HG02840 (cell line): ENCODE results near the gene POLR3C.
A peak's percentile ranks its signal among the peaks of the same experiment; 100 is the strongest.

ENCODE experiments used
- ATAC-seq: cut with Tn5 transposase; IDR thresholded peaks from one replicate; pipeline ENCODE4 v1.9.1; 2021; ENCODE audit warnings: mild to moderate bottlenecking, moderate library complexity, moderate number of reproducible peaks; ENCODE audit not compliant: unreplicated experiment, low FRiP score

POLR3C gene

GRCh38 chr1:145859491-145860023 is 35.6 kb downstream of the POLR3C start:
- ATAC-seq, result peak; percentile 54

- ATAC-seq, result no peak
These were observed 39.5 kb downstream of the POLR3C start for GRCh38 chr1:145863282-145864018.

GRCh38 chr1:145868232-145868631 is 44.2 kb downstream of the POLR3C start:
- no peak for ATAC-seq

GRCh38 chr1:145871994-145872924 is 48.3 kb downstream of the POLR3C start:
- ATAC-seq, result no peak

- no peak for ATAC-seq
These were observed 50.6 kb downstream of the POLR3C start for GRCh38 chr1:145874646-145875045.

- no peak for ATAC-seq
These were observed 54.0 kb downstream of the POLR3C start for GRCh38 chr1:145877923-145878486.

GRCh38 chr1:145878724-145879123 is 54.7 kb downstream of the POLR3C start:
- ATAC-seq, result no peak

- no peak for ATAC-seq
These were observed 55.8 kb downstream of the POLR3C start for GRCh38 chr1:145879775-145880174.

- no peak for ATAC-seq
These were observed 60.7 kb downstream of the POLR3C start for GRCh38 chr1:145884675-145885074.

- peak; percentile 97 for ATAC-seq
These were observed 61.8 kb downstream of the POLR3C start, which contains the start of gene ANKRD35 for GRCh38 chr1:145885738-145886287. Gene ANKRD35 (minus strand): TSS chr1:145885866. CDS start chr1:145885758, 108 bp downstream.

GRCh38 chr1:145886390-145886789 is 62.4 kb downstream of the POLR3C start:
- ATAC-seq, result no peak

GRCh38 chr1:145886816-145887215 is 62.8 kb downstream of the POLR3C start:
- no peak for ATAC-seq

- no peak for ATAC-seq
These were observed 63.6 kb downstream of the POLR3C start for GRCh38 chr1:145887631-145888030.

GRCh38 chr1:145889722-145890121 is 65.7 kb downstream of the POLR3C start:
- ATAC-seq, result no peak

- ATAC-seq, result no peak
These were observed 67.1 kb downstream of the POLR3C start for GRCh38 chr1:145891143-145891542.

GRCh38 chr1:145891587-145892485 is 67.8 kb downstream of the POLR3C start:
- no peak for ATAC-seq

GRCh38 chr1:145892486-145893087 is 68.6 kb downstream of the POLR3C start:
- ATAC-seq, result no peak

GRCh38 chr1:145893306-145894055 is 69.5 kb downstream of the POLR3C start:
- ATAC-seq, result no peak
